NCI-H446 treated with DMSO at 0.1 percent for 48 hours (cell line): ENCODE data around the gene HGD.
"Not testable (repeated sequence)": the region's sequence is repeated elsewhere in the genome, so short reads cannot be mapped to it uniquely, and the experiment has no call there.

Source experiments
- DNase-seq: peaks from one replicate; lab custom pipeline; 2025; lab: John Stamatoyannopoulos, UW

HGD gene

DNA sequence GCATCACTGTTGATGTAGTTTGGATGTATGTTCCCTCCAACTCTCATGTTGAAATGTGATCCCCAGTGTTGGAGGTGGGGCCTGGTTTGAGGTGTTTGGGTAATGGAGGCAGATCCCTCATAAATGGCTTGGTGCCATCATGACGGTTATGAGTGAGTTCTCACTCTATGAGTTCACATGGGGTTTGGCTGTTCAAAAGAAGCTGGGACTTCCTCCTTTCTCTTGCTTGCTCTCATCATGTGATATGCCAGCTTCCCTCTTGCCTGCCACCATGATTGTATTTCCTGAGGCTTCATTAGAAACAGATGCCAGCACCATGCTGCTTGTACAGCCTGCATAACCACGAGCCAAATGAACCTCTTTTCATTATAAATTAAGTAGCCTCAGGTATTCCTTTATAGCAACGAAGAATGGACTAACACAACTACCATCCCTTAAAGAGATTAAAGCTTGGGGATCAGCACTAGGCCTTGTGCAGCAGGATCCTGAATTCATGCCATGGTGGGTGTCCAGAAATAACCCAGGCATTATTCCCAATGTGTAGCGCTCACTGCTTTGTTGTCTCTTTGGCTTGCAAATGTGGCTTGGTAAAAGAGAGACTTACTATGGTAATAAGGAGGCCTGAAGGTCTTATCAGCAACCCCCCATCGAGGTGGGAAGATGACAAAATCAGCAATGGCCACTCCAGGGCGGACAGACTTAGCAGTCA lies 44.0 kb downstream of the HGD start:
- no peak for DNase-seq

DNA sequence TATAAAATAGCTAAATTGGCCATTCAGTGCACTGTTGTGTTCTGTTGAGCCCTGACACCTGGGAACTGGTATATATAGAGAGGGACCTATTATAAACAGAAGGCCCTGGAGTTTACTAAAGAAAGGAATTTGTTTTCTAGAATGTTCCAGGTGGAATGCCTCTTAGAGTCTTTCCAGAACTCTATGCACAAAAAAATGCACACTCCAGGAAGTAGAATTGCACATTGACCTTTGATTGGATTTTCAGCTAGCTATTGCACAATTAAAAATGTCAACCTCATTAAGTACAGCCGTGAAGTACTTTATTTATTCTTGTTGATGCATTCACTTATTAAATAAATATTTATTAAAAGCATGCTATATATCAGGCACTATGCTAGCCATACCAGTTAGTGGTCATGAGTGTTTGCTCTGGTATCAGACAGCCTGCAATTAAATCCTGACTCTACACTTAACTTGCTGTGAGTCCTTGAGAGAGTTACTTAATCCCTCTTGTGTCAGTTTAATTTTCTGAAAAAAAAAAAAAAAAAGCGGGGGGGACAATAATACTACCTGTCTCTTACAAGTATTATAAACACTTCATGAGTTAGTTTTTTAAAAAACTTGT lies 45.1 kb downstream of the HGD start:
- no peak for DNase-seq

DNA sequence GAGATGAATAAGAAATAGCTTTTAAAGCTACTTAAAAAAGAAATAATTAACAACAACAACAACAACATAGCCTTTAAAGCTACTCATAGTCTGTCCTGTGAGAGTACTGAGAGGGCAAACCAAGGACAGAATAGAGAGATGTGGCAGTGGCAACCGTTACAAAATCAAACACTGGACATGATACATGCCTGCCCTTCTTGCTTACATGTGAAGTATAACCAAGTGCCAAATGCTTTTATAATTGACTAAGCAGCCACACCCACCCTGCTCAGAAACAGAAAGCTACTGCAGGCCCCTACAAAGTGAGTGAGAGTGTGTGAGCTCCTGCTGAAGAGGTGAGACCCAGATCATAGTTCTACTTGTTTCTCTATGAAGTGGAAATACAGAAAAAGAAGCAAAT lies 47.5 kb downstream of the HGD start:
- DNase-seq = no peak

DNA sequence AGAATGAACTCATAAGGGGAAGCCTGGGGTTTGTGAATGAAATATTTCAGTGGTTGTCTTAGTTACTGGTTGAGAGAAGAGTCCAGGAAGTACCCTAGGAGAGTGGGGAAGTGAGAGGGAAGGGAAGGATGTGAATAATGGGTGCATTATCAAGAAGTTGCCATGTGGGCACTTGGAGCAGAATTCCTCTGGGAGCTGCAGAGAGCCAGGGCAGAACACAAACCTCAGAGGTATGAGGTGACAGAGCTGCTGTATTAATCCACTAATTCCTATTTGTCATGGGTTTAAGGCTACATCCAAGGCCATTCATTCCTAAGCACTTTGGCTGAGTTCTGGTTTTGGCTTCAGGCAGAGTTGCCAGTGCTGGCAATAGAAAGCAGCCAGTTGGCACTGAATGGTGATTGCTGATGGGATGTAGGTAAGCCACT lies 56.9 kb downstream of the HGD start:
- no peak for DNase-seq

DNA sequence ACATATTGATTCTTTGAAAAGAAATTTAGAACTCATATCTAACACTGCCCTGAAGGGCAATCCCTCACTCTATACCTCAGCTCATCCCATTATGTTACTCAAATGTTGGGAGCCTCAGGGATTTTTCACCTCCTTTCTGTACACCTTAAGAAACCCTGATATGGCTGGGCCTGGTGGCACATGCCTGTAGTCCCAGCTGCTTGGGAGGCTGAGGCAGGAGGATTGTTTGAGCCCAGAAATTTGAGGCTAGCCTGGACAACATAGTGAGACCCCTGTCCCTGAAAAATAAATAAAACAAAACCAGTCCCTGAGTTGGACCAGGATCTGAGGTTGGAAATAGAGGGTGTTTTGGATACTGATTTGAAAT lies 58.3 kb downstream of the HGD start:
- no peak for DNase-seq

DNA sequence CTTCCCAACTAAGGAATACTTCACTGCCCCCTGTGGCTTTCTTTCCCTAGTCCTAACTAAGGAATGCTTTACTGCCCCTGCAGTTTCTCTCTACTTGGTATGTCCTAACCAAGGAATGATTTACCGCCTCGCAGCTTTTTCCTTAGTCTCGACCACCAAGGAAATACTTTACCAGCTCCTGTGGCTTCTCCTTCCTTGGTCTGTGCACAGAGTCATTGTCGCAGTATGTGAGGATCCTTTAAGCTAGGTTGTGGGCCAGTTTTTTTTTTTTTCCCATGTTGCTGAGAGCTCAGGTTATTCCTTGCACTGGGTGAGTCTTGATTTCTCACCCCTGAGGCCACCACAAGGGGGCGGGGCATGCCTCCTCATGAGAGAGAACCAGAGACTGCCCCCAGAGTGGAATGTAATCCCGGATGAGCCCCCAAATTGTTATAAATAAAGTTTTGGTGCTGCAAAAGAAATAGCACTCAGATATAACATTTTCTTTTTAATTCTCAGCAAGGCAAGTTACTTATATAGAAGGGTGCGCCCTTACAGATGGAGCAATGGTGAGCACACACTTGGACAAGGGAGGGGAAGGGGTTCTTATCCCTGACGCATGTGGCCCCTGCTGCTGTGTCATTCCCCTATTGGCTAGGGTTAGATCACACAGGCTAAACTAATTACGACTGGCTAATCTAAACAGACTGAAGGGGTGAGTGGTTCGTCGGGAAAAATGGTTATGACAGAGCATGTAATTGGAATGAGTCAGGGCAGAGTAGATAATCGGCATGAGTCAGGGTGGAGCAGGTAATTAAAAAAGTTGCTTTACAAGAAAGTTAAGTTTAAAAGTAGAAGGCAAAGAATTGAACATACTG lies 58.9 kb downstream of the HGD start:
- no peak for DNase-seq

DNA sequence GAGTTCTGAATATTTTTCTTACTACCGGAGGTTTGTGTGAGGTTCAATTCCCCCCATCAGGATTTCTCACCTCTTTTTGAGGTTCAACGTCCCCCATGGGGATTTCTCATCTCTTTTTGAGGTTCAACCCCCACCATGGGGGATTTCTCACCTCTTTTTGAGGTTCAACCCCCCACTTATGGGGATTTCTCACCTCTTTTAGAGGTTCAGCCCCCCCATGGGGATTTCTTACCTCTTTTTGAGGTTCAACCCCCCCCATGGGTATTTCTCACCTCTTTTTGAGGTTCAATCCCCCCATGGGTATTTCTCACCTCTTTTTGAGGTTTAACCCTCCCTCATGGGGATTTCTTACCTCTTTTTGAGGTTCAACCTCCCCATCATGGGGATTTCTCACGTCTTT lies 59.6 kb downstream of the HGD start:
- DNase-seq = no peak

DNA sequence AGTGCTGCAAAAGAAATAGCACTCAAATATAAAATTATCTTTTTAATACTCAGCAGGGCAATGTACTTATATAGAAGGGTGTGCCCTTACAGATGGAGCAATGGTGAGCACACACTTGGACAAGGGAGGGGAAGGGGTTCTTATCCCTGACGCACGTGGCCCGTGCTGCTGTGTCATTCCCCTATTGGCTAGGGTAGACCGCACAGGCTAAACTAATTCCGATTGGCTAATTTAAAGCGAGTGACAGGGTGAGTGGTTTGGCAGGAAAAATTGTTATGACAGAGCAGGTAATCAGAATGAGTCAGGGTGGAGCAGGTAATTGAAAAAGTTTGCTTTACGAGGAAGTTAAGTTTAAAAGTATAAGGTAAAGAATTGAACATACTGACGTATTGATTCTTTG lies 65.3 kb downstream of the HGD start:
- DNase-seq = not testable (repeated sequence)

DNA sequence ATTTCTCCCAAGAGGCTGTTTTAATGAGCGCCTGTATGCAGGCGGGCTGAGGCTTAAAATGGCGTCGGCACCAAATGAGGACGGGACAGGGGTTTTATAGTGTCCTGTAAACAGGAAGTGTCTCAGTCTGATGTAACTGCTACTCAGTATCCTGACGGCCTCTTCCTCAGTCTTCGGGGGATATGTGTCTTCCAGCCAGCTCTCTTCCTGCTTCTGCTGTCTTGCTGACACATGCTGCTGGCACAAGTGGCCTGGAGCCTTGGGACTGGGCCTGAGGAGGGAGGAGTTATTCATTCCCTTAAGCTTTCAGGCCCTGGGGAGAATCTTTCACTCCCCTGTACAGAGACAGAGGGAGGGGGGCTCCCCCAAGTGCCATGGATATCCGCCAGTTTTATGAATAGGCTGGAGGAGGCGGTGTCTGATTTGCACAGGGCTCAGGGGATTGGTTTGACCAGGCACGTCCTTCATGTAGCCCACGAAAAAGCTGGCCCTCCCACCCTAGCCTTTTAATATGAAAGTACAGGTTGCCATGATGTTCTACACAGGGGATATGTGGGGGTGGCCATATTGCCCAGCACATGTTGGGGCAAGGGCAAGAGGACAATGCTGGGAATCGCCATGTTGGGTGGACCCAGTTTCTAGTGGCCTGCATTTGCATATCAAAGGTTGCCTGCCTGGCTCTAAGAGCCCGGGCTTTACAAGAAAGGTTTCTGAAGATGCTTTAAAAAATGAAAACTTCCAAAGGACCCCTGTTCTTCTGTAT lies 66.0 kb downstream of the HGD start:
- DNase-seq = no peak

DNA sequence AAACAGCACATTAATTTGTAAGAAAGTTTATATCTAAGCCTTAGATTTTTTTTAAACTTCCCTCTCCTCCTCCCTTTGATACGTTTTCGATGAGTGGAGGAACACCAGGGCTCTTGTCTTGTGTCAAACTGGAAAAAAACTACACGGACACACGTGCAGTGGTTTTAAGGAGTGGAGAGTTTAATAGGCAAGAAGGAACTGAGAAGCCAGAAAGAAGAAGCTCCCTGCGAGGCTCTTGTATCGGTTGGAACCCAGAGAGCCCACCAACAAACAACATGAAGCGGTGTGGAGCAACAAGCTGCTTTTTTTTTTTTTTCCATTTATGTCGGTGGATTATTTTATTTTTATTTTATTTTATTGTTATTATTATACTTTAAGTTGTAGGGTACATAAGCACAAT lies 67.3 kb downstream of the HGD start:
- no peak for DNase-seq

DNA sequence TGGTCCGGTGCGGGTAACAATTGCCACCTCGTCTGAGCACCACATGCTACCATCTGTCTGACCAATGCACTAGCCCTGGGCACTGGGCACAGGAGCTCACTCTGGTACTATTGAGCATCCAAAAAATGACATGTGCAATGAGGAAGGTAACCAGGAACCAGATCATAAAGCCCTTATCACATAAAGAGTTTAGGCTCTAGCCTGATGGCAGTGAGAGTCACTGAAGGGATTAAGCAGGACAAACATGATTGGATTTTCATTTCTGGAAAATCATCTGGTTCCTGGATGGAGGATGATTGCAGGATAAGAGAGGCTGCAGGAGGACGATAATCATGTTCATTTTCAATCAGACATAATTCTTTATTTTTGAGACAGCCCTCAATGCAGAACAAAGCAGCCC lies 73.5 kb downstream of the HGD start:
- no peak for DNase-seq

DNA sequence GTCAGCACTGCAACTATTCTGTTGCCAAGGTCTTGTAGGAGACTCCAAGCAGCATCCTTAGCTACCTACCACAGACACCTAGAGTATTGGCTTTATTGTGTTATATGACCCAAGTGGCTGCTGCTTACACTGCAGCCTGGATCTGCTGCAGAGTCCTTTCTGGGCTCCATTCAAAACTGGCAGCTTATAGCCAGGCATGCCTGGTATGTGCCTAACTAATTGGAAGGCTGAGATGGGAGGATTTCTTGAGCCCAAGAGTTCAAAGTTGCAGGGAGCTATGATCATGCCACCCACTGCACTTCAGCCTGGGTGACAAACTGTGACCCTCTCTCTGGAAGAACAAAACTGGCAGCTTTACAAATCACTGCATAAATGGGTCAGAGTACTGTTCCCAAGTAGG lies 77.3 kb downstream of the HGD start:
- DNase-seq = no peak

DNA sequence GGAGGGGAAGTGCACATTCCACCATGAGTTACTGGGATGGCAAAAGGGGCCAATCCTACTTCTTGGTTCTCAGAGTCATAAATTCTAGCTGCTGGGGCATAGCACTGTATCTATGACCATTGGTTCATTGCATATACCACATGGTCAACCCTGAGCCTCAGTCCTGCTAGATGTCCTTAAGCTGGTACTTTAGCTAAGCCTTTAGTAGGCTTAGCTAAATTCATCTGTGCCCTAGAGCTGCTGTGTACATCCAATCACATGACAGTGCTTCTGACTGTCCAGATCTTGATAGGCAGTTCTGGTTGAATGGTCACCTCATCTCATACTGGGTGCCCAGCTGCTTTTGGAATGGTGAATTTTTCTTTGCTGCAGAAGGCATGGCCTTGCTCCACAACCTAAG lies 77.7 kb downstream of the HGD start:
- DNase-seq = no peak

DNA sequence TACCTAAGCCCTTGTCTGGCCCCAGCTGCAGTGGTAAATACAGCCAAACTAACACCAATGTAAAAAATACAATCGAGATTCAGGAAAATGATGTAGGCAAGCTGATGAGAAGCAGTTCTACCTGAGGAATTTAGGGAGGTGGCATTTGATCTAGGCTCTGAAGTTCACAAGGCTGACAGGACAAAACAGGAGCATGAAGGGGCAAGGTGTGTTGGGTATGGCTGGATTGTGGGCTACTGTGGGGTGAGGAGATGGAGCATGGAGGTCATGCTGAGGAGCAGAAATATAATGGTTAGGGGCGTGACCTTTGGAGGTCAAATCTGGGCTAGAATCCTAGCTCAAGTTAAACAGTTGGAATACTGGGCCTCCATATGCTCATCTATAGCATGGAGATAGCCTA lies 79.4 kb downstream of the HGD start:
- no peak for DNase-seq

DNA sequence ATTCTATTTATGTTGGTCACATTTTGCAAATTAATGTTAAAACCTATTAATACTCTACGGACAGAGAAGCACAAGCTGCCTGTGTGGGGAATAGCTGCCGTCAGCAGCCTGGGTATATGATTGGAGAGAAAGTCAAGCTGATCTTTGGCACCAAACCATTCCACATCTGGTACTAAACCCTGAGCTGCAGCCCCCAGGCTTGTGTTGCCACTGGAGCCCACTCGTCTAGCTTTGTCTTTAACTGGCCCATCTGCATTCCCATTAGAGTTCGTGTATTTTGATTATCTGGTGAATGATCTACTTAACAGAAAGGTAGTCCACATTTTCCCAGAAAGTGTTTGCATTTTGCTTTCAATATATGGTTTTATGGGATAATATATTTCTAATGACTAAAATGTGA lies 80.5 kb downstream of the HGD start:
- DNase-seq = no peak

DNA sequence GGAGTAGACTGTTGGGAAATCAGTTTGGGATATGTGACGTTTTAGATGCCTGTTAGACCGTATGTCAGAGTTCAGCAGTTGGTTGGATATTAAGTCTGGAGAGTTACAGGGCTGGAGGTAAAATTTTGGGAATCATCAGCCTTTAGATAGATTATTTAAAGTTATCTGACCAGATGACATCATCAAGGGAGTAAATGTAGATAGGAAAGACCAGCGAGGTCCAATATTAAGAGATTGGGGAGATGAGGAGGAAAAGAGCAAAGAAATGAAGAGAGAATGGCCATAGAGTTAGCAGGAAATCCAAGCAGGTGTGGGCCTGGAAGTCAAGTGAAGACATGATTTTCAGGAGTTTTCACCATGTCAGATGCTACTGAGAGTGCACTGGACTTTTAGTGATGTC lies 82.8 kb downstream of the HGD start:
- DNase-seq = no peak

DNA sequence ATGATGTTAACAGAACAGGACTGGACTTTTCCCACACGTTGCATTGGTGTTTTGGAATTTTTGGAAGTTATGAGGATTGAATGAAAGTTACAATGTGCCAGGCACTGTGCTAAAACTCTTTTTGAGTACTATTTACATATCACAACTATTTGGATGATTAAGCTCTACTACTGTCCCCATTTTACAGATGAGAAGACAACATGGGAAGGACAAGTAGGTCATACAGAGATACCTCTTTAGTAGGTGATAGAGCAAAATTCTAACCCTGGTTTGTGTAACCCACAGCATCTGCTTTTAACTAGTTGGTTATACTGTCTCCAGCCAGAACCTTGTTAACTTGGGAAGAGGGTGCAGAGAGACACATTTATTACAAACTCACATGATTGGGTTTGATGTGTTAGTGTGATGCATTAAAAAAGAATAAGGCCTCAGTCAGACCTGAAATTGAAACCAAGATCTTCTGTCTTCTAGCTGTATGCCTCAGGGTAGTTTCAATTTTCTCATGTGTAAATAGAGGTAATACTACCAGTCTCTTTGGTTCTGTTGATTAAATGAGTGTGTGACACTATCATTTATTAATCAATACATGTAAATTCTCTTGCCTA lies 84.5 kb downstream of the HGD start:
- no peak for DNase-seq

DNA sequence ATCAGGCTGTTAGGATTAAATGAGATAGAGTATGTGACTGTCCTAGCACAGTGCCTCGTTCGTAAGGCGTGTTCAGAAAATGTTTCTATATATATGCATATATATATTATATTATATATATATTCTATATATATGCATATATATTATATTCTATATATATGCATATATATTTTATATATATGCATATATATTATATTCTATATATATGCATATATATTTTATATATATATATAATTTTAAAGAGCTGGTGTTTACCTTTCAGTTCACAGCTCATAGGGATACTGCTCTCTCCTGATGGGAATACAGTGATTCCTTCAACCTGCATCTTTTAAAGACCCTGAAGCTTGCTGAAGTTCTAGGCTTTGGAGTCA lies 85.2 kb downstream of the HGD start:
- DNase-seq = no peak

DNA sequence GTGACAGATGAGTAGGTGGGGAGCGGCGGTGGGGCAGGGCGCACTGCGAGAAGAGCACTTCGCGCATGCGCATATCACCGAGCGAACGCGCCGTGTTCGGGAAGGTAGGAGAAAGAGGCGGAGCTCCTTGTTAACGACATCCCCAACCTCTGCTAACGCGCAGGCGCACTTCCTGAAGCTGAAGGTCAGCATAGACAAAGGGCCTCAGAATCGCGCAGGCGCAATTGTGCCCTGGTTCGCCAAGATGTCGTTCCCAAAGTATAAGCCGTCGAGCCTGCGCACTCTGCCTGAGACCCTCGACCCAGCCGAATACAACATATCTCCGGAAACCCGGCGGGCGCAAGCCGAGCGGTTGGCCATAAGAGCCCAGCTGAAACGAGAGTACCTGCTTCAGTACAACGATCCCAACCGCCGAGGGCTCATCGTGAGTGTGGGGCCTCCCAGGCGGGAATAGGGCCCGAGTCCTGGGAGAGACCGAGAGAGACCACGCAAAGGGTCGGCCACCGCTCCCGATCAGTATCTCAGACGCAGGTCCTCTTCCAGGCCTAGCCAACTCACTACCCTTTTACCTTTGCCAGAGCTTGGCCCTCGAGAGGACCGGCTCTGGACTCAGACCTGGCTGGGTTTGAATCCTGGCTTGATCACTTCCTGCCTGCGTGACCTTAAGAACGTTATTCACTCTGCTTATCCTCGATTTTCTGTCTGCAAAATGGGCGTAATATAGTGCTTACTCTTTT lies 85.8 kb downstream of the HGD start, which contains the start of gene NDUFB4:
NDUFB4 (plus strand) TSS at position 221 of the 737 bp plus-strand sequence; CDS start at position 245, 24 bp downstream.
- peak; percentile 99 for DNase-seq

DNA sequence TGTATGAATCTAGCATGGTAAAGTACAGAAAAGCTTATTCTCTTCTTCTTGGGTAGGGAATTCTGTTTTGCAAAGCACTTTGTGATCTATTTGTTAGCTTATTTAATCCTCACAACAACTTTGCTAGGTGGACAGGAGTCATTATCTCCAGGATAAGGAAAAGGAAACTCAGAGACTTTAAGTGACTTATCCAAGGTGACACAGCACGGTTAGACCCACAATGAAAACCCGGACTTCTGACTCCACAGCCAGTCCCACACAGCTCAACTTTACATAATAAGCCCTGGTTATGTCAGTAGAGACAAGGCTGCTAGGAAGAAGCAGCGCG lies 86.3 kb downstream of the HGD start:
- DNase-seq = no peak

DNA sequence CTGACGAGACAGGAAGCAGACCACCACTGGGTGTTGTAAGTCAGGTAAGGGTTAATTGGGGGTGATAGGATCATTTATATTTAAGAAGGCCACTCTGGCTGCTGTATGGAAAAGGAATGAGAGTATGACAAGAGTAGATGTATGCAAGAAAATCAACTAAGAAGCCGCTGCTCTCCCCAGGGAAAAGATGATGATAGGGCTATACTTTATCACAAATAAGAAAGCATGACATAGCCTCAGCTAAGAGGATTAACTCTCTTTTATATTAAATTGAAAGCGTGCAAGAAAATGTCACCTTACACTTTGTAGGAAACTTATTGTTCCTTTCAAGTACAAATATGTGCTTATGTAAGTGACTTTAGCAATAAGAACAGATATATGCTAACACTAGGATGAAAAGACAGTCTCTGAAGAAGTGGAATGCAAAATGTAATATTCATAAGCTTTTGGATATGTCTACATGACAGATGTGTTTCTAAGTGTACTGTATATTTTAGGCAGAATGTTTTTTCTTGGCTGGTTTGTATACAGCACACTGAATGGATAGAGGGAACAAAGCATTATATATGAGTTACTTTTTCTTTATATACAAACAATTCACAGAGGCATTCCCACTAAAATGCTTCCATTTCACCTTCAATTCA lies 94.6 kb downstream of the HGD start:
- no peak for DNase-seq
